Measurements from ENCODE around the gene CST5. TPM values are rescaled to one million over a fixed set of nuclear protein-coding genes. Genes with fewer than 3 reads are reported as not detected.

The CST5 gene, protein sequence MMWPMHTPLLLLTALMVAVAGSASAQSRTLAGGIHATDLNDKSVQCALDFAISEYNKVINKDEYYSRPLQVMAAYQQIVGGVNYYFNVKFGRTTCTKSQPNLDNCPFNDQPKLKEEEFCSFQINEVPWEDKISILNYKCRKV
- not detected for total RNA-seq

DNA sequence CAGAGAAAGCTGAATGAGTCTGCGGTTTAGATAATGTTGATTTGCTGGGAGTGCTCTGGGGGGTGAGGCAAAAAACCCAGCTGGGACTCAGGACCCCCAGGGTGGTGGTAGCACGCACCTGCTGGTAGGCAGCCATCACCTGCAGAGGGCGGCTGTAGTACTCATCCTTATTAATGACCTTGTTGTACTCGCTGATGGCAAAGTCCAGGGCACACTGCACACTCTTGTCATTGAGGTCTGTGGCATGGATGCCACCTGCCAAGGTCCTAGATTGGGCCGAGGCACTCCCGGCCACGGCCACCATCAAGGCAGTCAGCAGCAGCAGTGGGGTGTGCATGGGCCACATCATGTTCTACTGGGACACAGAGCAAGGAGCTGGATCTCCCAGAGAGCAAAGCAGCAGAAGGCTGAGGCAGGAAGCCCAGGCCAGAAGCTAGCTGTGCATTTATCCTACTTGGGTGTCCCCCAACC is at the start of gene CST5:
Gene CST5, minus strand, starts transcription at position 421 of the 471 bp plus-strand sequence. Its CDS starts 72 bp downstream, at position 349.
- H3K4me1 ChIP-seq = peaks cover 0 to 13% (median 0%) of the 10 kb centered on the region in 3 donors
- H3K4me3 ChIP-seq = no peak within 1 kb of the TSS
- no peak for DNase-seq
- 80 to 90% methylated on average over 3 to 4 of the region's 7 CpGs for WGBS, 2 donors
- intact Hi-C loops (cut with DNase I) = no loop called here
- H3K9me3 ChIP-seq = no peaks in the 10 kb centered on the region
- no peaks in the 10 kb centered on the region for H3K27me3 ChIP-seq
- TF ChIP-seq, protein P1, sequence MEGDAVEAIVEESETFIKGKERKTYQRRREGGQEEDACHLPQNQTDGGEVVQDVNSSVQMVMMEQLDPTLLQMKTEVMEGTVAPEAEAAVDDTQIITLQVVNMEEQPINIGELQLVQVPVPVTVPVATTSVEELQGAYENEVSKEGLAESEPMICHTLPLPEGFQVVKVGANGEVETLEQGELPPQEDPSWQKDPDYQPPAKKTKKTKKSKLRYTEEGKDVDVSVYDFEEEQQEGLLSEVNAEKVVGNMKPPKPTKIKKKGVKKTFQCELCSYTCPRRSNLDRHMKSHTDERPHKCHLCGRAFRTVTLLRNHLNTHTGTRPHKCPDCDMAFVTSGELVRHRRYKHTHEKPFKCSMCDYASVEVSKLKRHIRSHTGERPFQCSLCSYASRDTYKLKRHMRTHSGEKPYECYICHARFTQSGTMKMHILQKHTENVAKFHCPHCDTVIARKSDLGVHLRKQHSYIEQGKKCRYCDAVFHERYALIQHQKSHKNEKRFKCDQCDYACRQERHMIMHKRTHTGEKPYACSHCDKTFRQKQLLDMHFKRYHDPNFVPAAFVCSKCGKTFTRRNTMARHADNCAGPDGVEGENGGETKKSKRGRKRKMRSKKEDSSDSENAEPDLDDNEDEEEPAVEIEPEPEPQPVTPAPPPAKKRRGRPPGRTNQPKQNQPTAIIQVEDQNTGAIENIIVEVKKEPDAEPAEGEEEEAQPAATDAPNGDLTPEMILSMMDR (IDR thresholded peaks at IDR 0.05) = no peak
- no peak for TF ChIP-seq POLR2A (IDR thresholded peaks at IDR 0.05)
- peak within 1 kb of the TSS in 2 of 4 donors; percentile 16 to 39 for H3K27ac ChIP-seq
- H3K36me3 ChIP-seq = no peaks in the 10 kb centered on the region

DNA sequence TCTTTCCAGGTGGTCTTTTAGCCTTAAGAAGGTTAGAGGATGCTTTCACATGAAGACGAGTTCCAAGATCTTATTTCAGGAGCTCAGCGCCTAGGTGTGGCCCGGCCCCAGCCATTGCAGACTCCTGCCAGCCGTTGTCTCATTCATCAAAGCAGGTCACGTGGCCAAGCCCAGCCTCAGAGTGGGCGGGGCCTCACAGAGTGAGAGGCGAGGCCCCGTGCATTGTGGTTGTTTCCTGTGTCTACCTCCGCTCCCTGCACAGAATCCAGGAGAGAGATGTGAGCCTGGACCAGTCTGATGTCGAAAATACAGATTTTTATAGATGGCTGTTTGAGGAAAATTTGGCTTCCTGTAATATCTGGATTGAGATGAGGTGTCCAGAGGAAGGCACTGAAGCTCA is 49.2 kb upstream of the CST5 start:
- DNase-seq = no peak

DNA sequence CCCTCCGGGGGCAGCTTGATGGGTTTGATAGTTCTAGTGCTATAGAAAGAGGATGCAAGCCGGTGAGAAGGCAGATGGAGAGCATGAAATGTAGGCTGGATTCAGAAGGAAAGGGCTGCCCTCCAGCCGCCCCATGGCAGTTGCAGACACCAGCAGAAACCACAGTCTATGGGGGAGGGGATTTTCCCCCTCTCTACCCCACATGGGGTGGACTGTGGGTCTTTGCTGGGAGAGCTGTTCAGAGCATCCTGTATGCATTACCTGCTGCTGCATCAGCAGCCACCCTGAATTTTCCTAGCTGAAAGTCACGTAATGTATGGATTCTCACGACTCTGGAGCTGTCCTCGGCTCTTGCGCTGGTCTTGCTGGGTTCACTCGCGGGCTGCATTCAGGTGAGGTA is 48.8 kb upstream of the CST5 start:
- TF ChIP-seq, protein P1 (IDR thresholded peaks at IDR 0.05) = no peak
- no peak for TF ChIP-seq POLR2A (IDR thresholded peaks at IDR 0.05)
- Histone ChIP-seq H3K4me1 (no peaks in the 10 kb centered on the region), H3K27me3 (peaks cover 0 to 15% (median 0%) of the 10 kb centered on the region in 4 donors), H3K9me3 (no peaks in the 10 kb centered on the region), H3K4me3 (no peak overlapping the region), H3K27ac (no peak overlapping the region), H3K36me3 (no peaks in the 10 kb centered on the region)
- intact Hi-C loops (cut with DNase I) = no loop called here
- 86 to 93% methylated on average over 5 of the region's 9 CpGs for WGBS, 2 donors
- DNase-seq = no peak

More for the DNA sequence above, 49.2 kb upstream of the CST5 start:
- H3K27me3 ChIP-seq = peaks cover 0 to 15% (median 0%) of the 10 kb centered on the region in 4 donors
- H3K4me3 ChIP-seq = no peak overlapping the region
- no peaks in the 10 kb centered on the region for H3K4me1 ChIP-seq
- 53 to 71% methylated on average over 4 to 8 of the region's 10 CpGs for WGBS, 2 donors
- no peaks in the 10 kb centered on the region for H3K9me3 ChIP-seq
- H3K27ac ChIP-seq = no peak overlapping the region
- TF ChIP-seq, protein P1 (IDR thresholded peaks at IDR 0.05) = no peak
- no peaks in the 10 kb centered on the region for H3K36me3 ChIP-seq
- intact Hi-C loops (cut with DNase I) = no loop called here

DNA sequence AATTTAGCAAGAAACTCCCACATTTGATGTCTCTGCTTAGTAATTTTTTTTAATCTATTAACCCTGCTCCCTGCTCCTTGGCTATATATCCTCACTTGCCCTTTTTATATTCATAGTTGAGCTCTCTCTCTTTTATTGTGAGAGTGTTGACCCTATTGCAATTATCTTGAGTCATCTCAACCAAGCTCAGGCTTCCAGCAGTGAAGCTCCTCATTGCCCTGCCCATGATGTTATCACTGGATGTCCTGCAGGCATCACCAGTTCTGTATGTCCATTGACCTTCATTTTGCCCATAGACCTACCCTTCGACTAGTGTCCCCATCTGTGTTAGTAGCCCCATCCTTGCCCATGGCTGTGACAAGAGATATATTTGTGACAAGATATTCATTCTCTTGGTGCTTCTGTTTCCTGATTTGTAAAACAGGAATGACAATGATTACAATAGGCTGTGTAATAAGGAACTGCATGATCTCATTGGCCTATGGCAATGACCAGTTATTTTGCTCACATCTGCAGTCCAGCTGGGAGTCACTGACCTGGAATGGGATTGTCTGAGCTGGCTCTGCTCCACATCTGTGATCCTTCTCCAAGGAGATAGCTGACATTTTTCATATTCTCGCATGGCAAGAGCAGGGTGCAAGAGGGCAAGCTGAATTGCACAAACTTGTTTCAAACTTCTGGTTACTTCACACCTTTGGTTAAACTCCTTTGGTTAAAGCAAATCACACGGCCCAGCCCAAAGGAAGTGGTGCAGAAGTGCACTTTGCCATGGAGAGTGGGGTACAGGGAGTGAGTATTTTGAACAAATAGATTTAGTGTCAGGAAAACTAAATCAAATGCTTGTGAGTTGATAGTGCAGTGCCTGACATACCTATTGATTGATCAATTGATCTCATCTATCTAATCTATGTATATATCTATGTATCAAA is 47.7 kb upstream of the CST5 start:
- no peak for TF ChIP-seq POLR2A (IDR thresholded peaks at IDR 0.05)
- TF ChIP-seq, protein P1 (IDR thresholded peaks at IDR 0.05) = no peak
- WGBS, 2 donors = 42 to 48% methylated on average over 3 of the region's 3 CpGs
- H3K9me3 ChIP-seq = no peaks in the 10 kb centered on the region
- no peak overlapping the region for H3K27ac ChIP-seq
- H3K4me3 ChIP-seq = no peak overlapping the region
- H3K27me3 ChIP-seq = peaks cover 0 to 15% (median 0%) of the 10 kb centered on the region in 4 donors
- no peaks in the 10 kb centered on the region for H3K4me1 ChIP-seq
- intact Hi-C loops (cut with DNase I) = no loop called here
- no peaks in the 10 kb centered on the region for H3K36me3 ChIP-seq
- DNase-seq = no peak

DNA sequence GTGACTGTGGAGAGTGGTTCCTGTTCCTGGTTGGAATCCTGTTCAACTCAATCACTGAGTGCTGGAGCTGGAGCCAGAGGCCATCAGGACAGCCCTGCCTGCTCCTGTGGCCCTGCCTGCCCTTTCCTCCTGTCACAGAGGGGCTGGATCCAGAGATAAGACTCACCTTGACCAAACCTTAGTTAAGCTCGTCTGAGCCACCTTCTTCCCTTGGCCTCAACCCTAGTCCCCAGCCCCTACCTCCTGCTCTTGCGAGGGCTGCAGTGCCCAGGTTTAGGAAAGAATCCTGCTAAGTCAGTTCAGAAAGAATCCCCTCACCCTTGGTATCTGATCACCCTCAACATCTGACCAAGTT is 47.0 kb upstream of the CST5 start:
- Histone ChIP-seq H3K9me3 (no peaks in the 10 kb centered on the region), H3K27ac (no peak overlapping the region), H3K36me3 (no peaks in the 10 kb centered on the region), H3K4me1 (peaks cover 0 to under 1% (median 0%) of the 10 kb centered on the region in 3 donors), H3K4me3 (no peak overlapping the region), H3K27me3 (peaks cover 0 to 19% (median 0%) of the 10 kb centered on the region in 4 donors)
- no peak for DNase-seq
- no peak for TF ChIP-seq POLR2A (IDR thresholded peaks at IDR 0.05)
- TF ChIP-seq, protein P1 (IDR thresholded peaks at IDR 0.05) = no peak
- 69 to 70% methylated on average over 2 of the region's 2 CpGs for whole genome bisulfite sequencing, 2 donors
- intact Hi-C loops (cut with DNase I) = no loop called here
